ENCODE data around the gene GPR32. TPM values are rescaled to one million over a fixed set of nuclear protein-coding genes. Genes with fewer than 3 reads are reported as not detected.

Gene GPR32
- total and polyA plus RNA-seq, 2 of the 8 experiments (the other 6 are each of a cell fraction or from before 2014, with no cell fraction given): not detected

DNA sequence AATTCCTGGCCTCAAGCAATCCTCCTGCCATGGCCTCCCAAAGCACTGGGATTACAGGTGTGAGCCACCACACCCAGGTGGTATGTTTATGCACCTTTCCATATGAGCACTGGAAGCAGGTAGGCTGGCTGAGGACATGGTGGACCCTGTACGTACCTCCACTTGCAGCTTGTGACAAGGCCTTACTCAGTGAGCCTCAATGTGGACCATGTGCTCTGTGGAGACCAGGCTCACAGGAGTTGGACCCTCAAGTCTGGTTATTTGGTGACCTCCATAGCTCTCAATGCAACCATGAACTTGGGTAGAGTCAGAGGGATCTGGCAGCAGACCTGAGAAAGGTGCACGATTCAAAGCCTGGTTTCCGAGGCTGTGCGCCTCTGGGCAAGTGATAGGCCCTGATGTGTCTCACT, 25.4 kb downstream of the GPR32 start:
- Histone ChIP-seq H3K56ac (replicated peaks; ENCODE audit: insufficient read length, low read depth, low read length) (no peak overlapping the region), H3K9me3 (ENCODE audit: insufficient read depth in 2 of 2, low read depth in 1 of 2, low read length in 1 of 2) (no peaks in the 10 kb centered on the region), H3K23ac (ENCODE audit: insufficient read length) (no peak overlapping the region), H3K4me1 (replicated peaks in 1 of 4; ENCODE audit: control insufficient read depth in 3 of 4, insufficient read depth in 4 of 4, low read length in 3 of 4) (peaks cover 0 to 14% (median 6%) of the 10 kb centered on the region in 4 experiments; a peak in 5 of 7 replicates), H3K79me2 (ENCODE audit: control insufficient read depth in 1 of 2, insufficient read depth in 2 of 2, low read length in 2 of 2) (peaks cover 0 to 11% of the 10 kb centered on the region in 2 experiments; a peak in 2 of 4 replicates), H3K4me2 (ENCODE audit: insufficient read depth in 1 of 2, low read depth in 2 of 2, low read length in 2 of 2) (no peak overlapping the region), H2AK5ac (ENCODE audit: low read depth, low read length) (no peak overlapping the region), H2BK120ac (replicated peaks; ENCODE audit: low read depth, low read length) (no peak overlapping the region), H2BK12ac (ENCODE audit: low read depth, low read length) (no peak overlapping the region), H2BK5ac (ENCODE audit: low read depth, low read length) (no peak overlapping the region), H3K18ac (ENCODE audit: extremely low read depth, low read length) (0 out of 2 replicates have a peak overlapping the region, but pooled peaks have one; percentile 14), H4K20me1 (replicated peaks in 1 of 2; ENCODE audit: control insufficient read depth in 1 of 2, insufficient read depth in 2 of 2, low read length in 2 of 2) (peaks cover 40 to 43% of the 10 kb centered on the region in 2 experiments), H3K4me3 (ENCODE audit: extremely low read depth in 1 of 4, insufficient read depth in 2 of 4, low read depth in 3 of 4, low read length in 4 of 4) (no peak overlapping the region), H3K4ac (replicated peaks; ENCODE audit: insufficient read length, low read depth, low read length) (no peak overlapping the region), H3K14ac (ENCODE audit: insufficient read length) (no peak overlapping the region), H3K79me1 (ENCODE audit: low read depth, low read length) (peaks cover 4% of the 10 kb centered on the region; the same call in 1 of the 2 replicates), H4K91ac (replicated peaks; ENCODE audit: insufficient read length, low read length) (no peak overlapping the region), H3K27ac (ENCODE audit: low read depth, low read length) (no peak overlapping the region), H3K23me2 (ENCODE audit: low read depth, low read length) (no peaks in the 10 kb centered on the region; the same call in 1 of the 2 replicates), H3K27me3 (replicated peaks in 1 of 4; ENCODE audit: control insufficient read depth in 3 of 4, extremely low read depth in 1 of 4, insufficient read depth in 3 of 4, low read length in 3 of 4) (no peaks in the 10 kb centered on the region; a peak in 1 of 7 replicates), H4K5ac (ENCODE audit: insufficient read length, low read depth, low read length) (no peak overlapping the region), H3K9ac (replicated peaks in 1 of 4; ENCODE audit: extremely low read depth in 1 of 4, low read depth in 3 of 4, low read length in 3 of 4) (no peak overlapping the region), H2BK15ac (ENCODE audit: low read length) (no peak overlapping the region), H3K36me3 (ENCODE audit: control insufficient read depth in 2 of 4, insufficient read depth in 4 of 4, low read length in 3 of 4) (peaks cover 19 to 46% (median 34%) of the 10 kb centered on the region in 4 experiments; a peak in 7 of 8 replicates), H4K8ac (ENCODE audit: extremely low read depth, insufficient read depth, low read length) (no peak overlapping the region), H2BK20ac (ENCODE audit: low read length) (no peak overlapping the region), H2AFZ (ENCODE audit: low read length) (no peak overlapping the region)
- ChIA-PET CTCF (ENCODE audit: partially characterized antibody) (interaction anchor here (0.9 to 2.3 kb wide), 8 partner anchors 11 to 411 kb away, joined by 3 to 15 read pairs (median 6); partner anchors contain the start of gene POLD1), POLR2A (ENCODE audit: partially characterized antibody) (interaction anchor here (0.6 to 15.0 kb wide), 31 partner anchors 7 to 312 kb away, joined by 3 to 275 read pairs (median 4); partner anchors contain the start of genes CLEC11A, KLK1, KLK3 and KLK4)
- no peak for DNase-seq (ENCODE audit: low read depth in 1 of 2, low spot score in 2 of 2)
- WGBS, 2 experiments (ENCODE audit: extremely low coverage in 1 of 2, insufficient coverage in 1 of 2, insufficient read length in 1 of 2, insufficient replicate concordance in 2 of 2, low coverage in 1 of 2, low lambda C conversion rate in 2 of 2, missing lambda C conversion rate in 1 of 2): 75% methylated on average over 4 of the region's 4 CpGs; no CpG with 5 or more reads in 1 of the 2 experiments
- no peak for FAIRE-seq
- TF ChIP-seq EP300 (IDR thresholded peaks at IDR 0.05; ENCODE audit: borderline replicate concordance in 1 of 2, low read depth in 2 of 2, low read length in 2 of 2) (no peak), SUZ12 (IDR thresholded peaks at IDR 0.05; ENCODE audit: low read length) (no peak), SP1 (IDR thresholded peaks at IDR 0.05; ENCODE audit: low read depth, low read length) (no peak), KDM5A (IDR thresholded peaks at IDR 0.05; ENCODE audit: low read length) (no peak), CEBPB (IDR thresholded peaks at IDR 0.05; ENCODE audit: low read depth, low read length) (no peak), POLR2AphosphoS5 (IDR thresholded peaks at IDR 0.05; ENCODE audit: low read depth, low read length) (peak; percentile 72), SP4 (IDR thresholded peaks at IDR 0.05; ENCODE audit: low read length) (no peak)
- TF ChIP-seq, protein P1, sequence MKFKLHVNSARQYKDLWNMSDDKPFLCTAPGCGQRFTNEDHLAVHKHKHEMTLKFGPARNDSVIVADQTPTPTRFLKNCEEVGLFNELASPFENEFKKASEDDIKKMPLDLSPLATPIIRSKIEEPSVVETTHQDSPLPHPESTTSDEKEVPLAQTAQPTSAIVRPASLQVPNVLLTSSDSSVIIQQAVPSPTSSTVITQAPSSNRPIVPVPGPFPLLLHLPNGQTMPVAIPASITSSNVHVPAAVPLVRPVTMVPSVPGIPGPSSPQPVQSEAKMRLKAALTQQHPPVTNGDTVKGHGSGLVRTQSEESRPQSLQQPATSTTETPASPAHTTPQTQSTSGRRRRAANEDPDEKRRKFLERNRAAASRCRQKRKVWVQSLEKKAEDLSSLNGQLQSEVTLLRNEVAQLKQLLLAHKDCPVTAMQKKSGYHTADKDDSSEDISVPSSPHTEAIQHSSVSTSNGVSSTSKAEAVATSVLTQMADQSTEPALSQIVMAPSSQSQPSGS (IDR thresholded peaks at IDR 0.05; ENCODE audit: low read length): peak; percentile 17; the same call in 1 of the 2 replicates
- TF ChIP-seq, protein P2, sequence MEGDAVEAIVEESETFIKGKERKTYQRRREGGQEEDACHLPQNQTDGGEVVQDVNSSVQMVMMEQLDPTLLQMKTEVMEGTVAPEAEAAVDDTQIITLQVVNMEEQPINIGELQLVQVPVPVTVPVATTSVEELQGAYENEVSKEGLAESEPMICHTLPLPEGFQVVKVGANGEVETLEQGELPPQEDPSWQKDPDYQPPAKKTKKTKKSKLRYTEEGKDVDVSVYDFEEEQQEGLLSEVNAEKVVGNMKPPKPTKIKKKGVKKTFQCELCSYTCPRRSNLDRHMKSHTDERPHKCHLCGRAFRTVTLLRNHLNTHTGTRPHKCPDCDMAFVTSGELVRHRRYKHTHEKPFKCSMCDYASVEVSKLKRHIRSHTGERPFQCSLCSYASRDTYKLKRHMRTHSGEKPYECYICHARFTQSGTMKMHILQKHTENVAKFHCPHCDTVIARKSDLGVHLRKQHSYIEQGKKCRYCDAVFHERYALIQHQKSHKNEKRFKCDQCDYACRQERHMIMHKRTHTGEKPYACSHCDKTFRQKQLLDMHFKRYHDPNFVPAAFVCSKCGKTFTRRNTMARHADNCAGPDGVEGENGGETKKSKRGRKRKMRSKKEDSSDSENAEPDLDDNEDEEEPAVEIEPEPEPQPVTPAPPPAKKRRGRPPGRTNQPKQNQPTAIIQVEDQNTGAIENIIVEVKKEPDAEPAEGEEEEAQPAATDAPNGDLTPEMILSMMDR (IDR thresholded peaks at IDR 0.05; ENCODE audit: control extremely low read depth in 1 of 3, insufficient read depth in 1 of 3, low read depth in 1 of 3, low read length in 3 of 3): no peak
